Esophagus muscularis mucosa (tissue), 3 donors: Measurements from ENCODE around the gene MIPOL1.

ENCODE experiments used
- CTCF ChIP-seq, 3 experiments: fragments of 200-600 bp in 2 of 3; fragments of 450-650 bp in 1 of 3; sonication (generic) in 2 of 3; IDR thresholded peaks; one replicate each; pipeline ENCODE4 v1.5.1; 2017 to 2019; ENCODE audit warnings: antibody characterized with exemption in 3 of 3, mild to moderate bottlenecking in 2 of 3, moderate library complexity in 1 of 3
- POLR2A ChIP-seq: fragments of 450-650 bp; IDR thresholded peaks from one replicate; pipeline ENCODE4 v1.6.1; 2017; ENCODE audit warnings: antibody characterized with exemption, moderate library complexity, mild to moderate bottlenecking, low read depth
- POLR2AphosphoS5 ChIP-seq, 2 donors: sonication (generic); formaldehyde crosslinking; IDR thresholded peaks; one replicate each; pipeline ENCODE4 v1.6.1; 2017; ENCODE audit warnings: antibody characterized with exemption in 2 of 2

- no peak for TF ChIP-seq POLR2AphosphoS5 (IDR thresholded peaks at IDR 0.05)
- TF ChIP-seq CTCF (IDR thresholded peaks at IDR 0.05): no peak
- TF ChIP-seq POLR2A: no peak
These were observed 389.5 kb downstream of the MIPOL1 start for GRCh38 chr14:37587131-37587803.
